Stimulated activated CD8-positive, alpha-beta memory T cell treated with anti-CD3 and anti-CD28 coated beads, Interleukin-4, amount 100 ng/mL, for 48 hours (primary cell): Measurements from ENCODE around the gene PHF21B.
"Not testable (repeated sequence)": the region's sequence is repeated elsewhere in the genome, so short reads cannot be mapped to it uniquely, and the experiment has no call there.

ENCODE experiments used
- DNase-seq: peaks from one replicate; pipeline ENCODE4 v3.0.0-alpha.2; 2020

Gene PHF21B

DNA sequence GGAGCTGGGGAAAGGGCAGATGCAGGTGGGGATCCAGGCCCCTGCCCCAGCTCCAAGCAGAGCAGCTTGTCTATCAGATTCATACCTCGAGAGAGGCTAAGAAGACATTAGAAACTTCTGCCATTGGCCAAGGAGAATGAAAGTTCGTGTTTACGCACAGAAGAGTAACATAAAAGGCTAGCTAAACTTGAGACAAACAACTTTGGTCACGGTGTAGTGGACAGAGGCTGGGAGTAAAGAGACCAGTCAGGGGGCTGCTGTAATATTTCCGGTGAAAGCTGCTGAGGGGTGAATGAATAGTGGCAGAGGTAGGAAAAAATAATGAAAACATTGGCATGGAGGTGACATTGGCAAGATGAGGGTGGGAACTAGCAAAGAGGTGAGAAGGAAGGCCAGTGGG, 22.9 kb downstream of the PHF21B start:
- DNase-seq: no peak

GRCh38 chr22:44985906-44986527, 23.8 kb downstream of the PHF21B start:
- no peak for DNase-seq

GRCh38 chr22:44983878-44984482, 25.8 kb downstream of the PHF21B start:
- DNase-seq: no peak

- DNase-seq: no peak
Observed at GRCh38 chr22:44982445-44982844, 27.4 kb downstream of the PHF21B start.

DNA sequence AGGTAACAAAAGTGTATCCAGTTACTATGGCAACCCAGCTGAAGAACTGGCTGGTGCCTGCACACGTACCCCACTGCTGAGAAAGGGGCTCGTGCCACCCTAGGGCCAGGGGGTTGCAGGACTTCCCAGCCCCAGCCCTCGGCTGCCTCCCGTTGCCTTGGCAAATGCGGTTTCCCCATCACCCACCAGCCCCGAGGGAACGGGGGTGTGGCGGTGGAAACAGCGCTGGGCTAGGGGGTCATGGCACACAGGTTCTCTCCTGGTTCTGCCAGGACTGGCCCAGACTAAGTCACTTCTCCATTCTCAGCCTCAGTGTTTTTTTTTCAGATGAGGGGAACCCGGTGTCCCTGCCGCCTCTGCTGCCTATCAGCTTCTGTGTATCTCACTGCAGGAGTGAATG, 27.9 kb downstream of the PHF21B start:
- no peak for DNase-seq

GRCh38 chr22:44979154-44979553, 30.7 kb downstream of the PHF21B start:
- no peak for DNase-seq

- peak; percentile 92 for DNase-seq
Observed at GRCh38 chr22:44975427-44976262, 34.2 kb downstream of the PHF21B start.

DNA sequence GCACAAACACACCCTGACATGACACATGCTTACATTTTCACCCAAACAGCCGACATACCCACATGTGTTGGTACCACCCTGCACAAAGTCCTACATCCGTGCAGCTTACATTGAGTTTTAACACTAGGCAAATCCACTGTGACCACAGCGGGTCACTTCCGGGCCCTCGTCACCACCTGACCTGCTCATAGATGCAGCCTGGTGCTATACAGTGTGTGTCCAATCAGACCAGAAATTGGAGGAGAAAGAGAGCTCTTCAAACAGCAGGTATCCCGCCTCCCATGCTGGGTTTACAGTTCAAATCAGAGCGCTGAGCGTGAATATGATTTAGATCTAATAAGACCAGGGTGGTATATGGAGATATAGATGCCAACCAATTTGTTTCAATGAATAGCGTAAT, 35.4 kb downstream of the PHF21B start:
- DNase-seq: no peak

DNA sequence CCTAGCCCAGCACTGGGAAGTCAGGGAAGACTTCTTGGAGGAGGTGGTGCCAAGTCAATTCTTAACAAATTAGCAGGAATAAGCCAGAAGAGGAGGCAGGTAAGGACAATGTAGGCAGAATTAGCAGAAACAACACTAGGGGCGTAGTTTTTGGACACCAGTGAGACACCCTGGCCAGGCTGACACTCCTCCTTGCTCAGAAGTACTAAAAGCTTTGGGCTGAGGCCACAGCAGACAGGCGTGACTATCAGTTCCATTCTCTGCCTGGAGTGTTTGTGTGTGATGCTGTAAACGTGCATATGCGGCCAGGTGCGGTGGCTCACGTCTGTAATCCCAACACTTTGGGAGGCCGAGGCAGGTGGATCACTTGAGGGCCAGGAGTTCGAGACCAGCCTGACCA, 36.0 kb downstream of the PHF21B start:
- no peak for DNase-seq

DNA sequence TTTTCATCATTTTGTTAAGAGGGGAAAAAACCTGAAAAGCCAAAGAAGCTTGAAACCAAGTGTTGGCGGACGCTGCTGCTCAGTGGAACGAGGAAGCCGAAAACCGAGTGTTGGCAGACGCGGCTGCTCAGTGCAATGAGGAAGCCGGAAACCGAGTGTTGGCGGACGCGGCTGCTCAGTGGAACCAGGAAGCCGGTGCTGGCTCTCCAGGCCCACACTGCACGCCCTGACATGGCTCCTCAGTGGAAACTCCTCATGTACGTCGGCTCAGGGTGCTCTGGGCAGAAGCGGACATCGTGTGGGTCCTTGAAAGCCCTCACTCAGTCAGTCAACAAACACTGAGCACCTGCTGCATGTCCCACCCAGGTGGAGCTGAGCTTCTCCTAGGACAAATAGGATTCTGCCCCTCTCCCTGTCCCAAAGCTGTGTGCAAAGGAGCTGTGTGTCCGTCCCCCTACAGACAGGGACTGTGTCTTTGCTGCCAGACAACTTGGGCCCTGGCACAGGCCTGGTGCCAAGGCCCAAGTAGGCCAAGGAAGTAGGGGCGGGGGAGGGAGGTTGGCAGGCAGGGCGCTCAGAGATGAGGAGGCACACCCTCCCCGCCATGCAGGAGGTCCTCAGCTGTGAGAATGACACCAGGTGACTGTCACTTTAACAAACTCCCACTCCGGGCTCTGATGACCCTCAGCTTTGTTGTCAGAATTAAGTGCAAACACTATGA, 37.3 kb downstream of the PHF21B start:
- DNase-seq: peak; percentile 28

- DNase-seq: no peak
Observed at GRCh38 chr22:44971651-44972362, 38.0 kb downstream of the PHF21B start.

DNA sequence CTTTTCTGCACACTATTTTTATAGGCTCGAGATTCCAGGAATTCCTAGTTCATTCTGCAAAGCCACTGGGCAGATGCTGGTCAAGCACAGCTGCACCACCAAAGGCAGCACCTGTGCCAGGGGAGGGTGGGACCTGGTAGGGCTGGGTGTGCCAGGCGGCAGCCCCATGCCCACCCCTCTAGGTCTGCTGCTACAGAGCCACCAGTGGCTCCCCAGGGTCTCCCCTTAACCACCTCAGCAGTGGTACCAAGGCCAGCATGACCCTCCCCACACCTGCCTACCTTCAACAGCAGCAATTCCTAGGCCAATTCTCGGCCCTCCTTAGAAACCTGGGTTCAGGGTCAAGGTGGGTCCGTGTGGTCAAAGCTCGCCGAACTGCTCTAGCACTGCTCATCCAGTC, 39.5 kb downstream of the PHF21B start:
- no peak for DNase-seq

- no peak for DNase-seq
Observed at GRCh38 chr22:44969817-44970216, 40.0 kb downstream of the PHF21B start.

- DNase-seq: no peak
Observed at GRCh38 chr22:44968736-44969135, 41.1 kb downstream of the PHF21B start.

GRCh38 chr22:44965171-44965570, 44.6 kb downstream of the PHF21B start:
- no peak for DNase-seq

GRCh38 chr22:44964722-44965078, 45.1 kb downstream of the PHF21B start:
- no peak for DNase-seq

- no peak for DNase-seq
Observed at GRCh38 chr22:44963832-44964721, 45.7 kb downstream of the PHF21B start.

GRCh38 chr22:44962741-44963454, 46.9 kb downstream of the PHF21B start:
- DNase-seq: no peak

GRCh38 chr22:44961682-44962081, 48.1 kb downstream of the PHF21B start:
- DNase-seq: not testable (repeated sequence)

DNA sequence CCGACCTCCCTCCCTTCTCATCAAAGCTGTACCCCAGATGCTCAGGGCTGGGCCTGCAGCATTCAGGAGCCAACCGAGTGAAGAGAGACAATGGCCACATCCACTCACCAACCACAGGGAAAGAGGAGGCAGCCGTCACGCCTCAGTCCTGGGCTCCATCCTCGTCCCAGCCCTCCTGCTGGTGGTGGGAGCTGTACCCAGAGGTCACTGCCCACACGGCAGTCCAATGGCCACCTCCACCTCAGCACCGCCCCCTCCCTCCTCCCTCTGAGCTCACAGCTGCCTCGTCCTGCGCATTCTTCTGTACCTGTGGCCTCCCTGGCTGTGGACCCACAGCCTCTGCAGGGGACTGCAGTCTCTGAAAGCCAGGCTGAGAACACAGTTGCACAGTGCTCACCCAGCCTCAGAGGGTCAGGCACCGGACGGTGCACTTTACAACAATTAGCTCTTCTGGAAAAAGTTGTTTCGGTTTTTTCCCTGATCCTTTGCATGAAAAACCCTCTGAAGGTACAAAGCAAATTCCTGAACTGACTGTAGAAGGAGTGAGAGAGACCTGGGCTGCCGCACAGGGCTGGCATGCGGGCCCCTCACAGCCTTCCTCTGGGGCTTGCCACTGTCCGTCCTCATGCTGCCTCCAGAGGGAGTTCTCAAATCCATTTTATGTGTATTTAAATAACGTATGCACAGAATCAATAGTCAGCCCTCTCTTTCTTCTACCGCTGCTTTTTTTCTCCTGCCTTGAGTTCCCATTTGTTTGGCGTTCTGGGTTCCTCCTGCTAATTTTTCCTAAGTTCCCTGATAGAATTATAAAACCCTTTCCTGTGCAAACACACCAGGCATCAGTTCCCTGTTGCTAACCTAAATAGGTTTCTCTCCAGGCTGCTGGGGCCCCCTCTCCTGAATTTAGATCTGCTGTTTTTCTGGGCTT, 52.7 kb downstream of the PHF21B start:
- no peak for DNase-seq
